Dendritic cell treated with granulocyte-macrophage colony-stimulating factor and Interleukin-4, amounts not matched to agents 40 ng/mL and 50 ng/mL, for 4 days (primary cell): ENCODE results near the gene RHOXF1.
A peak's percentile ranks its signal among the peaks of the same experiment; 100 is the strongest.
"Not testable (repeated sequence)": the region's sequence is repeated elsewhere in the genome, so short reads cannot be mapped to it uniquely, and the experiment has no call there.

Source experiments
- H3K27ac Mint-ChIP-seq: one replicate; pipeline ENCODE4 v1.8.0; 2022; ENCODE audit warnings: mild to moderate bottlenecking, mixed read lengths
- H3K27me3 Mint-ChIP-seq: one replicate; pipeline ENCODE4 v1.8.0; 2022; ENCODE audit warnings: mild to moderate bottlenecking, mixed read lengths
- H3K36me3 Mint-ChIP-seq: one replicate; pipeline ENCODE4 v1.8.0; 2022; ENCODE audit warnings: low read depth, mixed read lengths
- H3K4me1 Mint-ChIP-seq: one replicate; pipeline ENCODE4 v1.8.0; 2022; ENCODE audit warnings: low read depth, mixed read lengths
- H3K4me3 Mint-ChIP-seq: one replicate; pipeline ENCODE4 v1.8.0; 2022; ENCODE audit warnings: mild to moderate bottlenecking, moderate library complexity, mixed read lengths
- H3K9me3 Mint-ChIP-seq: one replicate; pipeline ENCODE4 v1.8.0; 2022; ENCODE audit warnings: mixed read lengths
- intact Hi-C: fragments of 100-400 bp; cut with micrococcal nuclease; formaldehyde crosslinking; loops from one replicate; pipeline ENCODE4 v1.15.0; 2022

RHOXF1 gene

DNA sequence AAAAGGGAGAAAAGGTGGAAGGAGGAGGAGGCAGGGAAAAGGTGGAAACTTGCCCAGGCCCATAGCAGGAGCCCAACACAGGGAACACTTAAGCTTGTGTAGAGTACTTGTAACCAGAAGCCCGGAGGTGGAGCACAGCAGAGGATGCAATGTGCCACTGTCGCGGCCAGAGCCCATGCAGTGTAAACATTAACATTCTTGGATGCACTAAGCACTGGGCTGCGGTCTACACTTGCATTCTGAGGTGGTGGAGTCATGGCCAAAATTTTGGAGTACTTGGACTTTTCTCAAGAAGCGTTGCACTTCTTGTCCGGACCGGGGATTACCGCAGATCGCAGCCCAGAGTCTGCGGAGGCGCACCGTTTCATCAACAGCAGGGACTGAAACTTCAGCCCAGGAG lies 4.5 kb upstream of the RHOXF1 start:
- intact Hi-C loops: no loop called here
- no peaks in the 10 kb centered on the region for H3K27me3 Mint-ChIP-seq
- H3K4me1 Mint-ChIP-seq: peaks cover 4% of the 10 kb centered on the region
- no peak overlapping the region for H3K4me3 Mint-ChIP-seq
- no peaks in the 10 kb centered on the region for H3K36me3 Mint-ChIP-seq
- H3K27ac Mint-ChIP-seq: no peak overlapping the region
- no peaks in the 10 kb centered on the region for H3K9me3 Mint-ChIP-seq

DNA sequence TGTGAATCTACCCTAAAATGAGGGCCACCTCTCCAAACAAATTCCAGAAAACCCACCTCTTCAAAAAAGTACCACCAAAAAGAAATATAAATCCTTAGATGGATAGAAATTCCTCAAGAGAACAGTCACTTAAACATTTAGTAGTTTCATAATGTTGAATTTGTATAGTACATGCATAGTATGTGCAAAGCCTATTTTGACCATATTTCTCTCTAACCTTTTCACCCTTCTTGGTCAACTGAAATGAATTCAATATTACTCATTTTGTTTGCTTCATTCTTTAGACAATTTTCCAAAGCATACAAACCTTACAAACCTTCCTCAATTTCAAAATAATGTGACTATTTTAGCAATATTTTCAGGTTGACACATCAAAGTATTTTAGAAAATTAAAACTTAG lies 4.1 kb downstream of the RHOXF1 start:
- intact Hi-C loops: no loop called here
- no peak overlapping the region for H3K4me3 Mint-ChIP-seq
- no peaks in the 10 kb centered on the region for H3K36me3 Mint-ChIP-seq
- H3K27me3 Mint-ChIP-seq: no peaks in the 10 kb centered on the region
- H3K4me1 Mint-ChIP-seq: no peaks in the 10 kb centered on the region
- H3K9me3 Mint-ChIP-seq: no peaks in the 10 kb centered on the region
- no peak overlapping the region for H3K27ac Mint-ChIP-seq

GRCh38 chrX:120109378-120109777 lies 6.3 kb downstream of the RHOXF1 start:
- Mint-ChIP-seq H3K36me3 (no peaks in the 10 kb centered on the region), H3K9me3 (no peaks in the 10 kb centered on the region), H3K27me3 (no peaks in the 10 kb centered on the region), H3K4me1 (no peaks in the 10 kb centered on the region), H3K27ac (no peak overlapping the region), H3K4me3 (no peak overlapping the region)
- intact Hi-C loops: no loop called here

GRCh38 chrX:120104707-120105106 lies 11.0 kb downstream of the RHOXF1 start:
- H3K27me3 Mint-ChIP-seq, H3K4me3 Mint-ChIP-seq, intact Hi-C loops, H3K36me3 Mint-ChIP-seq, H3K27ac Mint-ChIP-seq, H3K9me3 Mint-ChIP-seq, H3K4me1 Mint-ChIP-seq: not testable (repeated sequence)

GRCh38 chrX:120101057-120101456 lies 14.7 kb downstream of the RHOXF1 start:
- H3K36me3 Mint-ChIP-seq, intact Hi-C loops, H3K9me3 Mint-ChIP-seq, H3K27ac Mint-ChIP-seq, H3K27me3 Mint-ChIP-seq, H3K4me1 Mint-ChIP-seq, H3K4me3 Mint-ChIP-seq: not testable (repeated sequence)

GRCh38 chrX:120090208-120090607 lies 25.5 kb downstream of the RHOXF1 start:
- H3K4me1 Mint-ChIP-seq: peaks cover 13% of the 10 kb centered on the region
- intact Hi-C loops: no loop called here
- no peaks in the 10 kb centered on the region for H3K36me3 Mint-ChIP-seq
- H3K4me3 Mint-ChIP-seq: no peak overlapping the region
- no peaks in the 10 kb centered on the region for H3K9me3 Mint-ChIP-seq
- no peak overlapping the region for H3K27ac Mint-ChIP-seq
- peaks cover 15% of the 10 kb centered on the region for H3K27me3 Mint-ChIP-seq

GRCh38 chrX:120087289-120088017 lies 28.3 kb downstream of the RHOXF1 start:
- Mint-ChIP-seq H3K4me1 (peaks cover 13% of the 10 kb centered on the region), H3K4me3 (peak overlapping the region; percentile 10), H3K9me3 (no peaks in the 10 kb centered on the region), H3K36me3 (no peaks in the 10 kb centered on the region), H3K27ac (no peak overlapping the region), H3K27me3 (peaks cover 15% of the 10 kb centered on the region)
- intact Hi-C loops: no loop called here

GRCh38 chrX:120085553-120086185 lies 30.0 kb downstream of the RHOXF1 start:
- H3K36me3 Mint-ChIP-seq: not testable (repeated sequence)

GRCh38 chrX:120077590-120077989 lies 38.1 kb downstream of the RHOXF1 start, which contains the start of gene RHOXF2B:
RHOXF2B (minus strand) TSS chrX:120077690; CDS start chrX:120077552, 138 bp downstream.
- H3K4me1 Mint-ChIP-seq, intact Hi-C loops, H3K4me3 Mint-ChIP-seq, H3K27me3 Mint-ChIP-seq, H3K36me3 Mint-ChIP-seq, H3K9me3 Mint-ChIP-seq, H3K27ac Mint-ChIP-seq: not testable (repeated sequence)

More at GRCh38 chrX:120085553-120086185, 30.0 kb downstream of the RHOXF1 start:
- peaks cover 13% of the 10 kb centered on the region for H3K4me1 Mint-ChIP-seq
- intact Hi-C loops, H3K27ac Mint-ChIP-seq, H3K9me3 Mint-ChIP-seq, H3K4me3 Mint-ChIP-seq: not testable (repeated sequence)
- H3K27me3 Mint-ChIP-seq: peaks cover 15% of the 10 kb centered on the region

- H3K27ac Mint-ChIP-seq, H3K27me3 Mint-ChIP-seq, intact Hi-C loops, H3K4me1 Mint-ChIP-seq, H3K9me3 Mint-ChIP-seq, H3K4me3 Mint-ChIP-seq, H3K36me3 Mint-ChIP-seq: not testable (repeated sequence)
Measured at GRCh38 chrX:120066169-120066568, 49.5 kb downstream of the RHOXF1 start.
